HCT116 (cell line): ENCODE results near the gene NOP53. TPM values are rescaled to one million over a fixed set of nuclear protein-coding genes. Genes with fewer than 3 reads are reported as not detected.

Experiments used
- ATAC-seq: fragments of 200-7000 bp; cut with Tn5 transposase; 2 replicates; pipeline ENCODE4 v1.9.1; 2020; ENCODE audit warnings: mild to moderate bottlenecking, moderate library complexity
- BruUV-seq: library from RNA; stranded (reverse); fragments of 400-500 nt; replicated peaks from 2 replicates; lab custom pipeline; 2021; lab: Mats Ljungman, UMichigan
- CTCF ChIA-PET: fragments of 300-600 bp; sonication (Branson Sonifier 250); formaldehyde crosslinking; loops from one replicate; lab custom pipeline; 2021; ENCODE audit warnings: antibody characterized with exemption; lab: Charles Lee
- POLR2A ChIA-PET: fragments of 300-600, 350-600 bp; sonication (Branson Sonifier 250); formaldehyde crosslinking; loops from one replicate; lab custom pipeline; 2021; ENCODE audit warnings: antibody characterized with exemption; lab: Charles Lee
- RAD21 ChIA-PET, 2 experiments: fragments of 300-600 bp; sonication (Branson Sonifier 250); formaldehyde crosslinking; loops; one replicate each; lab custom pipeline; 2023; ENCODE audit warnings: low total read pairs in 2 of 2; ENCODE audit not compliant: uncharacterized antibody in 2 of 2, unreplicated experiment in 2 of 2, low non-redundant PET in 1 of 2; lab: Charles Lee
- DNase-seq: peaks from one replicate; pipeline ENCODE4 v3.0.0-alpha.2; 2010; ENCODE audit warnings: low read depth, low spot score
- H2AFZ ChIP-seq: fragments of 200-600 bp; shearing (Covaris generic), sonication (generic); 2 replicates; pipeline ENCODE4 v1.6.1; 2017; ENCODE audit warnings: low read depth, mixed run types, mixed read lengths, antibody characterized with exemption, low read length; ENCODE audit not compliant: poor library complexity, severe bottlenecking
- H3K27ac ChIP-seq: 2 replicates; pipeline ENCODE4 v1.5.1; 2012; ENCODE audit warnings: low read depth, low read length
- H3K27me3 ChIP-seq: fragments of 200-600 bp; sonication (generic); 2 replicates; pipeline ENCODE4 v1.6.1; 2016; ENCODE audit warnings: mixed run types, low read length, mixed read lengths; ENCODE audit not compliant: insufficient read depth
- H3K36me3 ChIP-seq, 2 experiments: fragments of 200-500 bp in 1 of 2; fragments of 200-600 bp in 1 of 2; sonication (Bioruptor generic) in 1 of 2; sonication (generic) in 1 of 2; 2 replicates each; pipeline versions ENCODE4 v1.5.1 to v1.6.1; 2014 to 2016; ENCODE audit warnings: low read length in 2 of 2, inconsistent platforms in 1 of 2, mixed read lengths in 1 of 2, mixed run types in 1 of 2; ENCODE audit not compliant: insufficient read depth in 2 of 2, control insufficient read depth in 1 of 2
- H3K4me1 ChIP-seq, 2 experiments: fragments of 200-600 bp in 1 of 2; sonication (generic) in 1 of 2; 2 replicates each; pipeline versions ENCODE4 v1.5.1 to v1.6.1; 2012 to 2017; ENCODE audit warnings: low read length in 2 of 2, inconsistent platforms in 1 of 2, mild to moderate bottlenecking in 1 of 2, mixed read lengths in 1 of 2, mixed run types in 1 of 2, moderate library complexity in 1 of 2; ENCODE audit not compliant: insufficient read depth in 2 of 2, control insufficient read depth in 1 of 2
- H3K4me2 ChIP-seq: fragments of 200-600 bp; sonication (generic); 2 replicates; pipeline ENCODE4 v1.6.1; 2017; ENCODE audit warnings: mixed run types, low read length, mixed read lengths
- H3K4me3 ChIP-seq, 2 experiments: fragments of 200-600 bp in 1 of 2; sonication (generic) in 1 of 2; replicated peaks in 1 of 2; 2 replicates each; pipeline ENCODE4 v1.5.1; 2011 to 2016; ENCODE audit warnings: low read length in 2 of 2, control low read depth in 1 of 2, low read depth in 1 of 2, mild to moderate bottlenecking in 1 of 2, mixed read lengths in 1 of 2, mixed run types in 1 of 2
- H3K79me2 ChIP-seq: fragments of 200-600 bp; sonication (generic); 2 replicates; pipeline ENCODE4 v1.6.1; 2017; ENCODE audit warnings: mild to moderate bottlenecking, mixed run types, low read length, moderate library complexity, mixed read lengths; ENCODE audit not compliant: insufficient read depth
- H3K9ac ChIP-seq: fragments of 200-600 bp; sonication (generic); 2 replicates; pipeline ENCODE4 v1.6.1; 2016; ENCODE audit warnings: low read length, mixed read lengths
- H3K9me2 ChIP-seq: fragments of 200-600 bp; sonication (generic), shearing (Covaris generic); 2 replicates; pipeline ENCODE4 v1.6.1; 2017; ENCODE audit warnings: mixed run types, mild to moderate bottlenecking, moderate library complexity; ENCODE audit not compliant: insufficient read depth
- H3K9me3 ChIP-seq, 2 experiments: fragments of 200-500 bp in 1 of 2; fragments of 200-600 bp in 1 of 2; sonication (Bioruptor generic) in 1 of 2; sonication (generic) in 1 of 2; 2 replicates each; pipeline ENCODE4 v1.6.1; 2014 to 2017; ENCODE audit warnings: low read length in 2 of 2, mixed read lengths in 2 of 2, inconsistent platforms in 1 of 2, low read depth in 1 of 2, mild to moderate bottlenecking in 1 of 2, mixed run types in 1 of 2, moderate library complexity in 1 of 2; ENCODE audit not compliant: control insufficient read depth in 1 of 2, insufficient read depth in 1 of 2
- H4K20me1 ChIP-seq: fragments of 200-600 bp; sonication (generic), shearing (Covaris generic); 2 replicates; pipeline ENCODE4 v1.6.1; 2017; ENCODE audit warnings: mixed run types, mild to moderate bottlenecking, moderate library complexity; ENCODE audit not compliant: insufficient read depth
- CBX3 ChIP-seq: IDR thresholded peaks from 2 replicates; pipeline ENCODE4 v1.6.1; 2012; ENCODE audit warnings: low read depth
- CEBPB ChIP-seq: IDR thresholded peaks from 2 replicates; pipeline ENCODE4 v1.6.1; 2012; ENCODE audit warnings: low read depth
- CTCF ChIP-seq, 3 experiments: fragments of 200-600 bp in 1 of 3; sonication (generic) in 1 of 3; IDR thresholded peaks in 2 of 3; conservative IDR thresholded peaks in 1 of 3; 2 replicates each; pipeline ENCODE4 v1.5.1; 2012 to 2017; ENCODE audit warnings: low read depth in 2 of 3, low read length in 2 of 3, antibody characterized with exemption in 1 of 3, borderline replicate concordance in 1 of 3, control low read depth in 1 of 3, mild to moderate bottlenecking in 1 of 3, mixed read lengths in 1 of 3, mixed run types in 1 of 3, moderate library complexity in 1 of 3; ENCODE audit not compliant: insufficient read depth in 1 of 3
- ELF1 ChIP-seq: IDR thresholded peaks from 2 replicates; pipeline ENCODE4 v1.6.1; 2012; ENCODE audit warnings: low read depth, borderline replicate concordance
- JUND ChIP-seq: IDR thresholded peaks from 2 replicates; pipeline ENCODE4 v1.6.1; 2012
- MAX ChIP-seq: IDR thresholded peaks from 2 replicates; pipeline ENCODE4 v1.6.1; 2012
- POLR2A ChIP-seq: IDR thresholded peaks from 2 replicates; pipeline ENCODE4 v1.7.0; 2011; ENCODE audit warnings: borderline replicate concordance; ENCODE audit not compliant: insufficient read depth, insufficient read length; ENCODE audit errors: extremely low read depth
- SIN3A ChIP-seq: IDR thresholded peaks from 2 replicates; pipeline ENCODE4 v1.6.1; 2012; ENCODE audit warnings: low read depth
- TCF7L2 ChIP-seq: IDR thresholded peaks from 2 replicates; pipeline ENCODE4 v1.7.0; 2011; ENCODE audit warnings: borderline replicate concordance, inconsistent platforms; ENCODE audit not compliant: insufficient read depth, insufficient read length; ENCODE audit errors: extremely low read depth
- intact Hi-C: fragments of 100-400 bp; cut with micrococcal nuclease; formaldehyde crosslinking; loops from 2 replicates; pipeline ENCODE4 v1.10.0; 2022
- total RNA-seq: library from RNA; stranded (reverse); gene quantifications from one replicate; pipeline ENCODE4 v1.2.1, GENCODE V29; 2021; ENCODE audit not compliant: unreplicated experiment

NOP53 gene
- total RNA-seq, 1 experiment from 2014 or later = 322 TPM

- Histone ChIP-seq H3K4me3 (no peak overlapping the region), H4K20me1 (no peaks in the 10 kb centered on the region), H3K27ac (no peak overlapping the region), H3K4me1 (peaks cover 14 to 25% of the 10 kb centered on the region in 2 experiments), H3K9me2 (no peaks in the 10 kb centered on the region), H3K79me2 (no peaks in the 10 kb centered on the region), H3K9ac (no peak overlapping the region), H3K4me2 (no peak overlapping the region), H3K36me3 (no peaks in the 10 kb centered on the region), H3K9me3 (no peaks in the 10 kb centered on the region), H3K27me3 (no peaks in the 10 kb centered on the region), H2AFZ (no peak overlapping the region)
- ChIA-PET POLR2A (no interaction called here), RAD21 (no interaction called here), CTCF (interaction anchor here (1.0 kb wide), 1 partner anchor 27 kb away, joined by 3 read pairs; no protein-coding TSS in a partner anchor)
- ATAC-seq (no peak), DNase-seq (no peak)
- intact Hi-C loops = loop anchor here (5.0 kb wide), 1 partner anchor 360 kb away; no protein-coding TSS in a partner anchor
- BruUV-seq = no TSS peak
- TF ChIP-seq ELF1 (no peak), CEBPB (no peak), JUND (no peak), SIN3A (no peak), CBX3 (peak; percentile 75; the same call in 1 of the 2 replicates), TCF7L2 (no peak)
Measured at GRCh38 chr19:47792616-47793015, 47.3 kb downstream of the NOP53 start.

- ChIA-PET POLR2A (no interaction called here), RAD21 (no interaction called here), CTCF (interaction anchor here (0.6 to 1.0 kb wide), 2 partner anchors 17 to 34 kb away, joined by 3 read pairs; partner anchors contain the start of gene SELENOW)
- intact Hi-C loops = loop anchor here (5.0 kb wide), 1 partner anchor 362 kb away; no protein-coding TSS in a partner anchor
- H3K4me2 ChIP-seq = no peak overlapping the region
- no peak overlapping the region for H2AFZ ChIP-seq
- H4K20me1 ChIP-seq = no peaks in the 10 kb centered on the region
- no peaks in the 10 kb centered on the region for H3K36me3 ChIP-seq
- H3K79me2 ChIP-seq = no peaks in the 10 kb centered on the region
- ATAC-seq (no peak), DNase-seq (no peak)
- no peaks in the 10 kb centered on the region for H3K27me3 ChIP-seq
- no peaks in the 10 kb centered on the region for H3K9me3 ChIP-seq
- H3K4me1 ChIP-seq = peaks cover 8 to 14% of the 10 kb centered on the region in 2 experiments
- no peaks in the 10 kb centered on the region for H3K9me2 ChIP-seq
- H3K4me3 ChIP-seq = no peak overlapping the region
- no TSS peak for BruUV-seq
- H3K9ac ChIP-seq = no peak overlapping the region
- TF ChIP-seq CTCF (IDR thresholded peaks at IDR 0.05 in 2 of 3, conservative IDR thresholded peaks at IDR 0.05 in 1 of 3; ENCODE audit: borderline replicate concordance in 1 of 3, insufficient read depth in 1 of 3, low read depth in 2 of 3, low read length in 2 of 3) (peak in 2 of 3 experiments; percentile 26 to 46; a peak in 3 of 6 replicates), POLR2A (no peak), MAX (no peak), CEBPB (no peak)
- no peak overlapping the region for H3K27ac ChIP-seq
Measured at GRCh38 chr19:47794526-47794925, 49.2 kb downstream of the NOP53 start.
